LNCAP (cell line): Measurements from ENCODE around the gene TRAPPC8.

Source experiments
- TF ChIP-seq, protein P1 (sequence below): fragments of 450-650 bp; IDR thresholded peaks from 2 replicates; pipeline ENCODE4 v1.5.1; 2017; ENCODE audit warnings: mild to moderate bottlenecking

TRAPPC8 gene

GRCh38 chr18:31830686-31831085, 112.2 kb downstream of the TRAPPC8 start:
- TF ChIP-seq, protein P1, sequence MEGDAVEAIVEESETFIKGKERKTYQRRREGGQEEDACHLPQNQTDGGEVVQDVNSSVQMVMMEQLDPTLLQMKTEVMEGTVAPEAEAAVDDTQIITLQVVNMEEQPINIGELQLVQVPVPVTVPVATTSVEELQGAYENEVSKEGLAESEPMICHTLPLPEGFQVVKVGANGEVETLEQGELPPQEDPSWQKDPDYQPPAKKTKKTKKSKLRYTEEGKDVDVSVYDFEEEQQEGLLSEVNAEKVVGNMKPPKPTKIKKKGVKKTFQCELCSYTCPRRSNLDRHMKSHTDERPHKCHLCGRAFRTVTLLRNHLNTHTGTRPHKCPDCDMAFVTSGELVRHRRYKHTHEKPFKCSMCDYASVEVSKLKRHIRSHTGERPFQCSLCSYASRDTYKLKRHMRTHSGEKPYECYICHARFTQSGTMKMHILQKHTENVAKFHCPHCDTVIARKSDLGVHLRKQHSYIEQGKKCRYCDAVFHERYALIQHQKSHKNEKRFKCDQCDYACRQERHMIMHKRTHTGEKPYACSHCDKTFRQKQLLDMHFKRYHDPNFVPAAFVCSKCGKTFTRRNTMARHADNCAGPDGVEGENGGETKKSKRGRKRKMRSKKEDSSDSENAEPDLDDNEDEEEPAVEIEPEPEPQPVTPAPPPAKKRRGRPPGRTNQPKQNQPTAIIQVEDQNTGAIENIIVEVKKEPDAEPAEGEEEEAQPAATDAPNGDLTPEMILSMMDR = no peak

DNA sequence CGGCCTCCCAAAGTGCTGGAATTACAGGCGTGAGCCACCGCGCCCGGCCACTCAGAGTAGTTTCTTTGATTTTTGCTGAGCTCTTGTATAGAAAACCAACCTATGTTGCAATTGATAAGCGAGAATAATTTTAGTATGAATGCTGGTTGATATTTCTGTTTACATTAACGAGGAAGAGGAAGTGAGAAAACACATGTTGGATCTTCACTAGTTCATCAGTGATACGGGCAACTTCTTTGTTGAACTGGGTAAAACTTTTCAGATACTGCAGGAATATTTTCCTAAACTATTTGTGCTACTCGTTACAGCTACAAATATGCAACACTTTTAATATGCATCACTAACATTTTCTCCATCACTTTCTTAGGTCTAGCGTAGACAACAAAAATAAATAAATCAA, 114.3 kb downstream of the TRAPPC8 start:
- TF ChIP-seq, protein P1 = no peak

GRCh38 chr18:31825772-31826171, 117.2 kb downstream of the TRAPPC8 start:
- TF ChIP-seq, protein P1 = no peak

GRCh38 chr18:31821545-31822171, 121.3 kb downstream of the TRAPPC8 start:
- TF ChIP-seq, protein P1 = no peak

- TF ChIP-seq, protein P1 = no peak; the same call in 1 of the 2 replicates
Measured at GRCh38 chr18:31819925-31820229, 123.1 kb downstream of the TRAPPC8 start.

DNA sequence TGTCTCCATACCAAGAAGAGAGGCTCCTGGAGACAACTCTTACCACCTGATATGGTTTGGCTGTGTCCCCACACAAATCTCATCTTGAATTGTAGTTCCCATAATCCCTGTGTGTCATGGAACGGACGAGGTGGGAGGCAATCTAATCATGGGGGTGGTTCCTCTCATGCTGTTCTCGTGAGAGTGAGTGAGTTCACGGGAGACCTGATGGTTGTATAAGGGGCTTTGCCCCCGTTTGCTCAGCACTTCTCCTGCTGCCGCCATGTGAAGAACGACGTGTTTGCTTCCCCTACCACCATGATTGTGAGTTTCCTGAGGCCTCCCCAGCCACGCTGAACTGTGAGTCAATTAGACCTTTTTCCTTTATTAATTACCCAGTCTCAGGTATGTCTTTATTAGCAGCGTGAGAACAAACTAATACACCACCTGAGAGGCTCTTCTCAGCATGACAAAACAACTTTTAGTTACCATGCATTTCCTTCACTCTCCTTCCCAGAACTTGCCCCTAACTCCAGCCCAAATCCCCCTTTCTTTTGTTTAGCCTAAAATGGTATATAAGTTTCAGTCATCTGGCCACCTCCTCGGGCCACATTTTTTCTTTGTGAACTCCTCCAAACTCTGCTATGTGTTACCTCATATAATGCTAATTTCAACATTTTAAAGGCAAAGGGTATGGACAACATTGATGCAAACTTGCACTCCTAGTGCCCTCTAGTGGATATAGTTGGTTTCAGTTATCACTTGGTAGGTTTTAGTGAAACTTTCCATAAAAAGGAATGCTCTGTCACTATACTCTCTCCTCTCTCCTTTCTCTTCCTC, 123.6 kb downstream of the TRAPPC8 start:
- TF ChIP-seq, protein P1 = peak; percentile 77

DNA sequence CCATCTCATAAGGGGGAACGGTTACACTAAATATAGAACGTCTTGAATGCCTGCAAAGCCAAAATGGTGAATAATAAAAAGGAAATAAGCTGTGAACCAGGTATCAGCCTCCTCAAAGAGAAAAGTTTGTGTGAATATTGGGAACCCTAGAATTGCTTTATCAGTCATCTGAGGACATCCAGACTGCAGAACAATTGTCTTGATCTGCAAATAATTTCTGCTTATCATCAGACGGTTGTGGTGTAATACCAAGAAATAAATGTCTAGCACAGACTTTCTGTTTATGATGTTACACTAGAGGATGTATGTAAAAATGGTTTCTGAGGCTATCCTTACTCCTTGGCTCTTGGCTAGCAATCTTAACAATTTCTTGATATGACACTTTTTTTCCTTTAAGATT, 128.8 kb downstream of the TRAPPC8 start:
- TF ChIP-seq, protein P1 = no peak
